Measurements from ENCODE around the gene PADI1.
"Not testable (repeated sequence)": the region's sequence is repeated elsewhere in the genome, so short reads cannot be mapped to it uniquely, and the experiment has no call there.

Gene PADI1

DNA sequence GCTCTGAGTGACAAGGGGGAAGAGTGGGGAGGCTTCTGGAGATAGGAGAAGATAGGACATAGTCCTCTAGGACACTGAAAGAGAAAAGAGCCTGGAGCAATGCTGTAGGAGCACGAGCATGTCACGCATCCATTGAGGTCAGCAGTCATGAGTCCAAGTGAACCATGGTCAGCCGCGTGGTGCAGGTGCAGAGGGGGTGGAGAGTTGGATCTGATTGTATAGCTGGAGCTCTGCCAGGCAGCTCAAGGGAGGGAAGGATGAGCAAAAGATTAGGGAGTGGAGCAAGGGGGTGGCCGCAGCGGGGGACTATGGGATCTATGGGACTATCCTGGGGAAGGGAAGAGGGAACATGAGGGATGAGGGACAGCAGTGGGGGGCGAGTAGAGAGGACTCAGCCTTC, 14.0 kb downstream of the PADI1 start:
- no peak for DNase-seq

DNA sequence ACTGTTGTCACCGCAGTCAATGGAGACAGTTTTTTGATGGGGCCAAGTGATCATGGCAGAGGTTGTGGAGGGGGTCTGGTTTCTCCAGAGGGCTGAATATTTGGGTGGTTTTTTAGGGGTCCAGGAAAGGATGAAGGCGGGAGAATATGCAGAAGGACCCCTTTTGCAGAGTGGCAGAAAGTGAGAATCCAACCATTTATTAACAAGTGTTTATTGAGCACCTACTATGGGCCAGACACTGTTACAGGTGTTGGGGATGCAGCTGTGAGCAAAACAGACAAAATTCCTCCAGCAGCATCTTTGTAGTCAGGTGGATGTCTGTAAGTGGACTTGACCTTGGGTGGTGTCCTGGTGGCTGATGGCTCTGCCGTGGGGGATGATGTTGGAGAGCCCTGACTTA, 15.4 kb downstream of the PADI1 start:
- DNase-seq: no peak

DNA sequence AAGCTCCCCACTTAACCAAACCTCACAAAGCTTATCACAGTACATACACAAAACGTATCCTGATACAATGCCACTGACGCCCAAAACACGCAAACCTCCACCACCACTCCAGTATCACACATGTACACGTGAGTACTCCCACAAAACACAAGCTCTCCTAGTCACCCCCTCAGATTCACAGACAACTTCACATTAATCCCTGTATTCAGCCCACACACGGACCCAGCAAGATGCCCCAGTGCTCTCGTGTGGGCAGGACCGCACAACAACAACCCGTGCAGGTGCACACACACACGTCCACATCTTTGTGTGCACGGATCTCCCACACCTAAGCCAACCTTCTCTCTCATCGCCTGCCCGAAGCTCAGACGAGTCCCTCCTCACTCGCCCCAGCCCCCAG, 17.6 kb downstream of the PADI1 start:
- no peak for DNase-seq

DNA sequence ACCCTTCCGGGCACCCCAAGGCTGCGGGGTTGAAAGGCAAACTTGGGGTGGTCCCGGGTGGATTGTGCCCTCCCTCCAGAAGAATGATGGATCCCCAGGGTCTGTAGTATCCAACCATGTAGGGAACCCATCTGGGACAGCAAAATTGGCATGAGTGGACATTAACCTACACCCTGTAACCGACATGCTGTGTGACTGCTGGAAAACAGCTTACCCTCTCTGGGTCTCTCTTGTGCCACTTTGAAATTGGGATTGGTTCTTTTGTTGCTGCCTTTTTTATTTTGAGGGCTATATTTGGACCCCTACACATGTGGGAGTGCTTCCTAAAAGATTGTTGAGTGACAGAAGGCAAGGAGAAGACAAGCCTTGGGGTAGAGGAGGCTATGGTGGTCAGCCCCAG, 19.5 kb downstream of the PADI1 start:
- no peak for DNase-seq

DNA sequence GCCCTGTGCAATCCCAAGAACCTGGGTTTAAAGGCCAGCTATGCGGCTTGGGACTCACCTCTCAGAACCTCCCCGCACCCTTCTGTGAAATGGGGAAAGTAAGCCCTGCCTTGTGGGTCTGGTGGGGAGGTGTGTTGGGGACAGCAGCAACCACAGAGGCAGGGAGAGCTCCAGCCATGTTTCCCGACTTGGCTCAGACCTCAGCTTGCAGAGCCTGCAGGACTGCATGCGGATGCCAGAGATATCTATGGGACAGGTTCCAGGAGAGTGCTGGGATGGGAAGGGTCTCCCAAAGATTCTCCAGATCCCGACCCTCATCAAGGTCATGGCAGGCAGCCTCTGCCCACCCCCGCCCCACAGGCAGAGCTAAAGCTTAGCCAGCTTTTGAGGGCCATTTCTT, 20.2 kb downstream of the PADI1 start:
- DNase-seq: no peak

DNA sequence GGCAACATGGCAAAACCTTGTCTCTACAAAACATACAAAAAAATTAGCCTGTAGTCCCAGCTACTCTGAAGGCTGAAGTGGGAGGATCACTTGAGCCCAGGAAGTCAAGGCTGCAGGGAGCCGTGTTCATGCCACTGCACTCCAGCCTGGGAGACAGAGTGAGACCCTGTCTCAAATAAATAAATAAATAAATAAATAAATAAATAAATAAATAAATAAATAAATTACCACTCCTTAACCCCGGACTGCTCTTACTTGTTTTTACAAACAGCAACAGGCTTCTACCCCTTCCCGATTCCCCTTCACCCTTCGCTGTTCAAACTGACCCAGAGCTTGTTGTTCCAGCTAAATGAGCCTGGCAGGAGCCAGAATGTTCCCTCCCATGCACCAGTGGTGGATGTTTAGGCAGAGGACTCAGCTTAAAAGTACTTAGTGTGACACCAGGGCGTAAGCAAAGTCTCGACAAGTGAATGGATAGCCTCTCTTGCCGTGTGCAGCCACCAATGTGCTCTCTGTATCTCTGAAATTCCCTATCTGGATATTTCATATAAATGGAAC, 22.5 kb downstream of the PADI1 start:
- no peak for DNase-seq

DNA sequence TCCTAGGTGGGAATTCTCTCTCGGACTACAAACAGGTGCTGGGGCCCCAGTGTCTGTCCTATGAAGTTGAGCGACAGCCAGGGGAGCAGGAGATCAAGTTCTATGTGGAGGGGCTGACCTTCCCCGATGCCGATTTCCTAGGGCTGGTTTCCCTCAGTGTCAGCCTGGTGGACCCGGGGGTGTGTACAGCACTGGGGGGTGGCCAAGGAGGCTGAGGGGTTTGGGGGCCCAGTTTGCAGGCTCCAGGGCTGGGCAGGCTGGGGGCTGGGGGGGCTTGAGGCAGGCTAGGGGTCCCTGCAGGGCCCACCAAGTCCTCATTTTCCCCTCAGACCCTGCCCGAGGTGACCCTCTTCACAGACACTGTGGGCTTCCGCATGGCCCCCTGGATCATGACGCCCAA, 23.7 kb downstream of the PADI1 start:
- DNase-seq: no peak

DNA sequence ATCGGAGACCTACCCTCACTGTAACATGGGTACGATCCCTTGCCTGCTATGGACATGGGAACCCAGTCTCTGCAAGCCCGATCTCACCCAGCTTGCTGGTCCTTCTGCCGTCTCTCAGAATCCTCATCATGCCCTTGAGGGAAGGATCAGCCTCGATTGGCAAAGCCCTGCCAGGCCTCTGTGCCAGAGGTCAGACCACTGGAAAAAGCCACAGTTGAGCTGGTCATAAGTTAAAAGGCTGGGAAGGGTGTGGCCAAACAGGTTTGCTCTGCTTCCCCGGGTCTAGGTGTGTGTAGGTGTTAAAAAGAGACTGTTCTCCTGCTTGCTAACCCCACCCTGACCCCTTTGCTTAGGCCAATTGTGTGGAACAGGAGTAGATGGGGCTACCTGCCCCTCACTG, 24.5 kb downstream of the PADI1 start:
- no peak for DNase-seq

DNA sequence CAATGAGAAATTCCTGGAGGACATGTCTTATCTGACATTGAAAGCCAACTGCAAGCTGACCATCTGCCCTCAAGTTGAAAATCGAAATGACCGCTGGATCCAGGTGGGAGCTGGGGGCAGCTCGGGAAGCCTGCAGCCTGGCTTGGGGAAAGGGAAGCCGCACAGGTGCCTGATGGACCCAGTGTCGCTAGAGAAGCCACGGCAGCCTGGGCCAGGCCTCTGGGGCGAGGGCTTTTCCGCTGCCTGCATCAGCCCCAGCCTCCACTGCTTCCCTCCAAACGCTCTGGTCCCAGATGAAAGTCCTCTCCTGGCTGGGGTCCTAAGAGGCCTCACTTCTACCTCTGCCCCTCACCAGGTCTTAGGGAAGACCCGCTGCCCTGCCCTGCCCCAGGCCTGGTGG, 25.2 kb downstream of the PADI1 start:
- DNase-seq: no peak

DNA sequence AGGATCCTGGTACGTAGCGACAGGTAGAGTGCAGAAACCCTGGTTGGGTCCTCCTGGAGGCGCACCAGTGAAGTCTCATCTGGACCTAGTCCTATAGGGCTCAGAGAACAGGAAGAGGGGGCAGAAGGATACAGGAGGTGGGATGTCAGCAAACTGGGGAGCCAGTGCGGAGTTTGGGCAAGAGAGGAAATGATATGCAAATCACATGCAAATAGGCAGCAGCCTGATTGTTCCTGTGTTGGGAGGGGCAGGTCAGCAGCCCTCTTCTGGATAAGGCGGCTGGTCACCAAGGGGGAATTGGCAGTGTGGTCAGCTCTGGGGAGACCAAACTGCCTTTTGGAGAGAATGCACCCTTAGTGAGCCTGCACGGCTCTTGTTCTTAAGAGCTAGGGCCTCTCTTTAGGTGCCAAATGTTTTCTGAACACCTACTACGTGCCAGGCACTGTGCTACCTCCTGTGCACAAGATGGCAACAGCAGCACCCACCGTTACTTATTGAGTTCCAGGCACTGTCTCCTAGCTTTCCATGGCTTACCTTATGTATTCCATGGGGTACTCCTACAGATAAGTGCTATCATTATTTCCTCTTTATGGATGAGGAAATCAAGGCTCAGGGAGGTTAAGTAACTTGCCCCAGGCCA, 25.9 kb downstream of the PADI1 start:
- no peak for DNase-seq

DNA sequence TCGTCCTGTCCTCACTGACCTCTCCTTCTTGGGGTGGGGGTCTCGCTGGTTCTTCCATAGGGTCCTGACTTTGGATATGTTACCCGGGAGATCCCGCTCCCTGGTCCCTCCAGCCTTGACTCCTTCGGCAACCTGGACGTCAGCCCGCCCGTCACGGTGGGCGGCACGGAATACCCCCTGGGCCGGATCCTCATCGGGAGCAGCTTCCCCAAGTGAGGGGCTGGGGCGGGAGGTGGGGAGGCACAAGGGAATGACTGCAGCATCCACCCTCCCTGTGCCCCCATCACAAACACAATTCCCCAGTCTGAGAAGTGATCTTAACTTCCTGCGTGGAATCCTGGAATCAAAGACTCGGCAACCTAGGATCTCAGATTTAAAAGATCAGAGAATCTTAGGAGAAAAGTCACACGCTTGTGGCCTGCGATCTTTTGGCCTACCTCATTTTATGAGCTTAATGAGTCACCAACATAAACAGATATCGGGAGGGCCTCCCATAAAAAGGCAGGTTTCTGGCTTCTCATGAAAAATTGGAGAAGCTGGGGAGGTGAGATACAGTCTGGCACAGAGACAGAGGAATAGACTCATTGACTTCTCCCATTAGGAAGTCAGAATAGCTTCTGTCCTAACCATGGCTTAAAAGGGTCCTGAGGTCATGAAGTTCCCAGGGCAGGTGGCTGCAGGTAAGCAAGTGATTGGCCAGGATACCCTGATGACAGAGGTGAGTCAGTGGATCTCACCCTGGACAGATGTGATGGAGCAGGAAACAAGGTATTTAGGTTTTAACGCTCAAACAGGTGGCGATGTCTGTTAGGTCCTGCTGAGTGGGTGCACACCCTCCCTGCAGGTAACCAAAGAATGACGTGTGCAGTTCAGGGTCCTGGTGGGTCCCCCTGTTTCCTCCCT, 28.1 kb downstream of the PADI1 start:
- no peak for DNase-seq

DNA sequence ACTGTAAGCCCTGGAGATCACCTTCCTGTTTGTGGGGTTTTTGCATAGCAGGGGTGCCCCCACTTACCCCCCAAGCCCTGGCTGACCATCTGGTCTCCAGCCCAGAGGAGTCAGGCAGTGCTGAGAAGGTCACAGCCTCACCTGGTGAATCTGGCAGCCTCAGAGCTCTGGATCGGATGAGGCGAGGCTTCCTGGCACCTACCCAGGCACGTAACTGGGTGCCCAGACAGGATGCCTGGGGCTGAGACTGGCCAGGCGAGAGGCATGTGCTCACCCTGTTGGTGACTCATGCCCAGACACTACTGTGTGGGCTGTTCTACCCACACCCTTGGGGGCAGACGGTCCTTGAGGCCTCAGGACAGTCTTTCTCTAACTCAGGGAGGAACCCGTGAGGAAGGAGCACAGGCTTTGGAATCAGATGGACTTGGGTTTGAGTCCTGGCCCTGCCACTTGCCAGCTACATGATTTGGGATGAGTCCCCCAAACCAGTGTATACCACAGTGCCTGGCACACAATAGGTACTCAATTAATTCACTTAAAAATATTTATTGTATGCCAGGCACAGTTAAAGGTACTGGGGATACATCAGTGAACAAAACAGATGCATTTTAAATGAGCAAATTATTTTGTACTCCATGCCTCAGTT, 28.9 kb downstream of the PADI1 start:
- DNase-seq: no peak

DNA sequence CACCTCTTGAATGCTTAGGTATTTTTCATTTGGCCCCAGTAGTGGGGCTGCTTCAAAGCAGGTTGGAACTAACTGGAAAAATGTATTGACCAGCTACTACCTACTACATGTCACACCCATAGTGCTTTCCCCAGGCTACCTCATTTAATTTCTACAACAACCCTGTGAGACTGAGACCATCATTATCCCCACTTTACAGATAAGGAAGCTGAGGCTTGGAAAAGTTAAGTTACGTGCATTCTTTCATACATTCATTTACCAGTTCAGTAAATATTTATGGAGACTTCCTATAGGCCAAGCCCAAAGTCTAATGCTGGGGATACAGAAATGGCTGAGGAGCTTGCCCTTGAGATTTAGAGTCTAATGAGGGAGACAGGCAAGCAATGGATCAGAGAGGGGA, 29.5 kb downstream of the PADI1 start:
- no peak for DNase-seq

DNA sequence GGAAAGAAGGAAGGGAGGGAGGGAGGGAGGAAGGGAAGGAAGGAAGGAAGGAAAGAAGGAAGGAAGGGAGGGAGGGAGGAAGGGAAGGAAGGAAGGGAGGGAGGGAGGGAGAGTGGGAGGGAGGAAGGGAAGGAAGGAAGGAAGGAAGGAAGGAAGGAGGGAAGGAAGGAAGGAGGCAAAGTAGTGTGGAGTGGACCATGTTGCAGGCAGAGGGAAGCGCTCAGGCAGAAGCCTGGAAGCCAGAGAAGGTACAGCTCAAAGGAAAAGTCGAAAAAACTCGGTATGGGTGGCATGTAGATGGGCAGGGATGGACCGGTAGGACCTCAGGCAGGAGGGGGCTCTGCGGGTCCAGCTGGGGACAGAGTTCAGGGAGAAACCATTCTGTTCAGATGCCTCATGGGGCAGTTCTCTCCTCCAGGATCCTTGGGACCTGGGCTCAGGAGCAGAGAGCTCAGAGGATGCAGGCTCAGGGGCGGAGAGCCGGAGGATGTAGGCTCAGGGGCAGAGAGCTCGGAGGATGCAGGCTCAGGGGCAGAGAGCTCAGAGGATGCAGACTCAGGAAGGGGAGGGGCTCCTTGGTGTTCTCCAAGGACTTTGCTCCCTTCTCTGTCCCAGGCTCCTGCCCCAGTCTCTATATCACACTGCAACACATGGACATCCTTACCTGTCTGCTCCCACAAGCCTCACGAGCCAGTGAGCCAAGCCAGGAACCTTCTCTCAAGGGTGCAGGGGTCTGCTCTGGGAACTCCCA, 30.4 kb downstream of the PADI1 start:
- DNase-seq: no peak

DNA sequence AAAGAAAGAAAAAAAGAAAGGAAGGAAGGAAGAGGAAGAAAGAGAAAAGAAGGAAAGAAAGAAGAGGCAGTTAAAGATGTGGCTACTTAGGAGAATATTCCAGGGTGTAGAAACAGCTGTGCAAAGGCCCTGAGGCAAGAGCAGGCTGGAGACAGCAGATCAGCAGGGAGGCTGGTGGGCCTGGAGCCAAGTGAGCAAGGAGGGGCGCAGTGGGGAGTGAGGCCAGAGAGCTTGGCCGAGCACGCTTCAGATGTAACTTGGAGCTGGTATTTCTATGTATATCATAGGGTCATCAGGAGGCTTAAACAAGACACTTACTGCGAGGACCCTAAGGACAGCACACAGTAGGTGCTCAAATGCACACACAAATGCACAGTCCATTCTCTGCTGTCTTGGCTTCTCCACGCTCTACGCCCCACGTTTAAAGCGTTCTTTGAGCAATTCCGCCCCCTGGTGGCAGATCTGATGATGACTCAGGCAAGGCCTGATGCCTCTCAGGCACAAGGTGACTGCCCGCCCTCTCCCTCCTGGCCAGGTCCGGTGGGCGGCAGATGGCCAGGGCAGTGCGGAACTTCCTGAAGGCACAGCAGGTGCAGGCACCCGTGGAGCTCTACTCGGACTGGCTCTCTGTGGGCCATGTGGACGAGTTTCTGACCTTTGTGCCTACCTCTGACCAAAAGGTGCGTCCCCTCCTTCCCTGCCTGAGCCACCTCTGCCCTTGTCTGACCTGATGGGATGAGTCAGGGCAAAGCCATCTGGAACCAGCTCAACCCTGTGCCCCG, 32.0 kb downstream of the PADI1 start:
- DNase-seq: peak; percentile 83

DNA sequence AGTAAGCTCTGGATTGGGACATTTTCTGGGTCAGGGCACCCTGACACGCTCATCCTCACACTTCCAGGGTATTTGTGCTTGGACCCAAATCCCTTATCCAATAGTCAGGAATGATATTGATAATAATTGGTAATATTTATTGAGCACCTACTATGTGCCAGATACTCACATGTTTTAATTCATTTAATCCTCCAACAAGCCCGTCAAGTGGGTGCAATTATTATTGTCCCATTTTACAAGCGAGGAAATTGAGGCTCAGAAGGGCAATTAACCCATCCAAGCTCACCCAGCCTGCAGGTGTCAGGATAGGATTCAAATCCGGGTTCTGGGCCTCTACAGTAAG, 32.6 kb downstream of the PADI1 start:
- DNase-seq: no peak

DNA sequence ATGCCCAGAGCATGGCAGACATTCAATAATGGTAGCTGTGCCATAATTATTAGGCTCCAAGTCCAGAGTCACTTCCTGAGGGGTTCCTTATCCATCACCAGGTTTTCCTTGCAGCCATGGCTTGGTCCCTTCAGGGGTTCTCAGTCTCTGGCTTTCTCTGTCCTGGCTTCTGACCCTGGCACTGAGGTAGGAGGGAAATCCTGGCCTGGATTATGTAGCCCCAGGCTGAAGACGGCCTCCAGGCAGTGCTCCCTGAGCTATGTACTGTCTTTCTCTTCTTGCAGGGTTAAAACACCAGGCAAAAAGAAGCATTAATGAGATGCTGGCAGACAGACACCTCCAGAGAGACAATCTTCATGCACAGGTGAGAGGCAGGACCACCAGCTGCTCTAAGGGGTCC, 34.5 kb downstream of the PADI1 start:
- DNase-seq: peak; percentile 27

DNA sequence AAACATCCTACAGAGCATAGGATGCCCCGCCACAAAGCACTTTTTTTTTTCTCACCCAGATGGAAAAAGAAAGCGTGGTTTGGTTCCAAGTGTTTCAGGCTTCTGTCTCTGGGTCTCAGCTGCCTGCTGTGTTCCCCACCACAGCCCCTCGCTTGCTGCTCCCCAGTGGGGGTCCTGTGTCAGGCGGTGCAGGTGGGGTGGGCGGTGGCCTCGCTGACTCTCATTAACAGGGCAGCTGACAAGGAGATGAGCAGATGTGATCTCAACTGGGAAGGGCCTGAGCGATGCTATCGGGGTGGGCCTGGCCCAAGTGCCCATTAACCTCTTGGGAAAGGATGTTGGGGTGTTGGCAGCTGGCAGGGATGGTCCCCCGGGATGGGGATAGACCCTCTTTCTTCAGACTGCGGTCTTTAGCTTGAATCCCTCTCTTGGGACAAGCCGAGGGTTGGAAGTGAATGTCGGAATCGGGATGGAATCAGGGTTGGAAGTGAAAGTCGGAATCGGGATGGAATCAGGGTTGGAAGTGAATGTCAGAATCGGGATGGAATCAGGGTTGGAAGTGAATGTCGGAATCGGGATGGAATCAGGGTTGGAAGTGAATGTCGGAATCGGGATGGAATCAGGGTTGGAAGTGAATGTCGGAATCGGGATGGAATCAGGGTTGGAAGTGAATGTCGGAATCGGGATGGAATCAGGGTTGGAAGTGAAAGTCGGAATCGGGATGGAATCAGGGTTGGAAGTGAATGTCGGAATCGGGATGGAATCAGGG, 36.3 kb downstream of the PADI1 start:
- not testable (repeated sequence) for DNase-seq

DNA sequence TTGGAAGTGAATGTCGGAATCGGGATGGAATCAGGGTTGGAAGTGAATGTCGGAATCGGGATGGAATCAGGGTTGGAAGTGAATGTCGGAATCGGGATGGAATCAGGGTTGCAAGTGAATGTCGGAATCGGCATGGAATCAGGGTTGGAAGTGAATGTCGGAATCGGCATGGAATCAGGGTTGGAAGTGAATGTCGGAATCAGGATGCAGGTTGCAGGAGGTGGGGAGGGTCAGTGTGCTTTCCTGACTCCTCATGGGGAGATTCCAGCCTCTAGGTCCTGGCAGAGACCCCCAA, 36.8 kb downstream of the PADI1 start:
- DNase-seq: not testable (repeated sequence)

DNA sequence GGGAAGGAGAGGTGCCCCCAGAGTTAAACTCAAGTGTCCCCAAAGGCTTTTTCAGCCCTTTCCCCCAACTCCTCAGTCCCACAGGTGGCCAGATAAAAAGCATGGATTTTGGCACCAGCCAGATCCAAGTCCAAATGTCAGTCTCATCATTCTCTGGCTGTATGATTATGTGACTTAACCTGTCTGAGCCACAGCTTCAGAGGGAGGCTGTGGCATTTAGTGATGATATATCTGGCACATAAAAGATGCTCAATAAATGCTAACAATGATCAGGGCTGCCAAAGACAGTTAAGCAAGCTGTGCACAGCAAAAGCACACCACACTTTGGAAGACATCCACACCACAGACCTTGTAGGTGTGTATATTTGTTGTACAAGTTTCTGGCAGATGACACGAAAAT, 38.3 kb downstream of the PADI1 start:
- no peak for DNase-seq

DNA sequence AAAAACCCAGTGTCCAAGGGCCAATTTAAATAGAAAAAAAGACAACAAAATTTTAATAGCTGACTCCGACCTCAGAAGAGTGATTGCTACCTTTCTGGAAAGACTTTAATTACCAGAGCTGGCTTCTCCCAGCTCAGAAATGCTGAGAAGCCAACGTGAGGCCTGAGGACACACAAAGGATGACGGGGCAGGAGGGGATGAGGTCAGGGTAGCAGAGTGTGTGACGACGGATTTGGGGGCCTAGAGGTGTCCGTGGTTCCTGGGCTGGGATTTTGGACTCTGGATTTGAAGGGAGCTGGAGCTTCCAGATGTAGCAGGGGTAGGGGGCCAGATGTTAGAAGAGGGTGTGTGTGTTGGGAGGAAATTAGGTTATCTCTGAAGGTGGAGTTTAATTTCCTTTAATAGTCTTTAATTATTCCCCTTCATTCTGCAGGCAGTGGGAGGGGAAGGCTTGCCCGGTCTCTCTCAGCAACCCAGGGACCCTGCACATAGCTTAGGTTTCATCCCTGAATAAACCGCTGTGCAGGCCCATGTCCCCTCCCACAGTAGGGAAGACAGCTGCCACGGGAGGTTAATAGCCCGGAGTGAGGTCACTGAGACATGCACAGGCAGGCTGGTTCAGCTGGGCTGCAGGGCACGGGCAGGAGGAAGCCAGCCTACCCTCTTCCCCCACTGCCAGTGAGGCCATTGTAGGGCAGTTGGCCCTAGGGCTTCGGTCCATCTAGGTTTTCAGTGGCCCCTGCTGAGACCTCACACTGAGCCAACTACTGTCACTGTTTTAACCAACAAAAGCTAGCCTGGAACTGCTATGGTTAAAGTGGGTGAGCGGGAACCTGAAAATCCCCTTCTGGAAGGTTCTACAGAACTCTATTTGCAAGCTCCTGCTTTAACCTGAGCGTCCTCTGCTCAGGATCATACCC, 40.2 kb downstream of the PADI1 start:
- DNase-seq: no peak
